Neural progenitor cell (in vitro differentiated cells): ENCODE results near the gene RMI2.

Experiments used
- CTCF ChIP-seq: fragments of 200-600 bp; sonication (generic); IDR thresholded peaks from 2 replicates; pipeline ENCODE4 v1.5.1; 2017; ENCODE audit warnings: antibody characterized with exemption, mild to moderate bottlenecking
- EZH2phosphoT487 ChIP-seq: fragments of 200-600 bp; sonication (generic); IDR thresholded peaks from 2 replicates; pipeline ENCODE4 v1.6.1; 2017; ENCODE audit warnings: antibody characterized with exemption

DNA sequence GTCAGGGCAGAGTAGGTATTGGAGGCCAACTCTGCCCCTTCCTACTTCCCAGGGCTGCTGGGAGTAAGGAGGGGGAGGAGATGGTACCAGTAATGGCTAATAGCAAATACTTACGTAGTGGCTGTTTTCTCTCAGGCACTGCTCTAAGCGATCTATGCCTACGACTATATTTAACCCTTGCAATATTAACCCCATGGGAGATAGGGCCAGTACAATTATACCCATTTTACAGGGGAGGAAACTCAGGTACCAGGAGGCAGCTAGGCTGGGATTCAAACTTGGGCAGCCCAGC is 50.6 kb downstream of the RMI2 start:
- TF ChIP-seq CTCF: no peak
- no peak for TF ChIP-seq EZH2phosphoT487
